ENCODE measurements around the gene KRTAP17-1. TPM values are rescaled to one million over a fixed set of nuclear protein-coding genes. Genes with fewer than 3 reads are reported as not detected.
A peak's percentile ranks its signal among the peaks of the same experiment; 100 is the strongest.

Gene KRTAP17-1
- total and polyA plus RNA-seq, 7 experiments from 2014 or later = not detected

DNA sequence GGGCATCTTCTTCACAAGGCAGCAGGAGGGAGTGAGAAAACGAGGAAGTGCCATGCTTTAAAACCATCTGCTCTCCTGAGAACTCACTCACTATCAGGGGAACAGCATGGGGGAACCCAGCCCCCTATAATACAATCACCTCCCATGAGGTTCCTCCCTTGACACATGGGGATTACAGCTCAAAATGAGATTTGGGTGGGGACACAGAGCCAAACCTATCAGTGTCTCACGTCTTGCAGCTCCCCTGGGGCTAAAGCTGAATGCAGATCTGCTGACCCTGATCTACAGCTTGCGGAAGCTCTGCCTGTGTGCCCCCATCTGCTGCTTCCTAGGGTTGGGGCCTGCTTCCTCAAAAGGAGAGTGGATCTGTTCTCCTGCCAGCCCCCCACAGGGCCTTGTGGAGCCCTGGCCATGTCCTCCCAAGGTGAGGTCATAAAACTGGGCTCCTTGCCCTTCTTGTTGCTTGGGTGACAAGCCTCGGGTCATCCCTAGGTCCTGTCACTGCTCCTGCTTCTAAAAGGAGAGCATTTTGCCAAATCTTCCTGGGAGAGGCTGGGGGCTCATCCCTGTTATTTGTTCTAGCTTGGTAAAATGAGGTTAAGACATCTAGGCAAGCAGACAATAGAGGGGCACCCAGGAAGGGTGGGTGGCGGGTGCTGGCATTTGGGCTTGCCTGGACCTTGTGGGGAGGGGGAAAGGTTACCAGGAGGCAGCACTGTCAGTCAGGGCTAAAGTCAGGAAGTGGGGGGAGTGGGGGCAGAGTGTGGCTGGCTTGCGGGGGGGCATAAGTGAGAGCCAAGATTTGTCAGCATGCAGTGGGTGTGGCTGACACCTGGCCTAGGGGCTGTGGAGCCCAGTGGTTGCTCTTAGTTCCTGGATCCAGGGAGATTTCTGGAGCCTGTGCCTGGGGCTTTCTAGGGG, 19.1 kb upstream of the KRTAP17-1 start:
- ChIA-PET POLR2A (interaction anchor here (0.6 to 0.7 kb wide), 2 partner anchors 13 to 55 kb away, joined by 3 to 4 read pairs; no protein-coding TSS in a partner anchor), CTCF (interaction anchor here (1.2 to 1.8 kb wide), 2 partner anchors 12 to 16 kb away, joined by 3 to 5 read pairs; partner anchors contain the start of gene KRT33A)
- Mint-ChIP-seq H3K9me3 (no peaks in the 10 kb centered on the region), H3K36me3 (no peaks in the 10 kb centered on the region), H3K4me3 (peak overlapping the region in 5 of 10 donors; percentile 16 to 69 (median 50)), H3K27me3 (peaks cover 0 to 7% (median 0%) of the 10 kb centered on the region in 5 donors), H3K27ac (peak overlapping the region in 8 of 9 donors; percentile 38 to 93 (median 73)), H3K4me1 (peaks cover 25 to 76% (median 58%) of the 10 kb centered on the region in 7 donors)
- Histone ChIP-seq H3K36me3 (ENCODE audit: control insufficient read depth in 2 of 3, insufficient read depth in 3 of 3, low read length in 3 of 3) (no peaks in the 10 kb centered on the region), H3K4me3 (ENCODE audit: low read length) (no peak overlapping the region), H3K27ac (ENCODE audit: low read depth, low read length) (no peak overlapping the region), H3K27me3 (ENCODE audit: control insufficient read depth in 2 of 2, insufficient read depth in 2 of 2, low read length in 2 of 2) (no peaks in the 10 kb centered on the region), H3K9me3 (ENCODE audit: control insufficient read depth in 2 of 3, low read length in 3 of 3) (no peaks in the 10 kb centered on the region), H3K4me1 (ENCODE audit: control insufficient read depth in 2 of 2, insufficient read depth in 2 of 2, low read length in 2 of 2) (peaks cover 45 to 57% of the 10 kb centered on the region in 2 donors)
- intact Hi-C loops (cut with micrococcal nuclease) = no loop called here
- no peak for ATAC-seq
- no peak for DNase-seq

GRCh38 chr17:41333836-41334235, 18.3 kb upstream of the KRTAP17-1 start:
- DNase-seq (no peak), ATAC-seq (no peak)
- peak overlapping the region in 6 of 9 donors; percentile 9 to 62 (median 44) for H3K27ac Mint-ChIP-seq
- Histone ChIP-seq H3K4me3 (ENCODE audit: low read length) (no peak overlapping the region), H3K27ac (ENCODE audit: low read depth, low read length) (no peak overlapping the region), H3K27me3 (ENCODE audit: control insufficient read depth in 2 of 2, insufficient read depth in 2 of 2, low read length in 2 of 2) (no peaks in the 10 kb centered on the region), H3K36me3 (ENCODE audit: control insufficient read depth in 2 of 3, insufficient read depth in 3 of 3, low read length in 3 of 3) (no peaks in the 10 kb centered on the region), H3K4me1 (ENCODE audit: control insufficient read depth in 2 of 2, insufficient read depth in 2 of 2, low read length in 2 of 2) (peaks cover 38 to 51% of the 10 kb centered on the region in 2 donors), H3K9me3 (ENCODE audit: control insufficient read depth in 2 of 3, low read length in 3 of 3) (no peaks in the 10 kb centered on the region)
- no peaks in the 10 kb centered on the region for H3K36me3 Mint-ChIP-seq
- ChIA-PET CTCF (interaction anchor here (1.2 to 1.8 kb wide), 2 partner anchors 11 to 17 kb away, joined by 3 to 5 read pairs; partner anchors contain the start of gene KRT33A), POLR2A (interaction anchor here (0.7 kb wide), 1 partner anchor 12 kb away, joined by 3 read pairs; no protein-coding TSS in a partner anchor)
- intact Hi-C loops (cut with micrococcal nuclease) = no loop called here
- peak overlapping the region in 5 of 10 donors; percentile 3 to 69 (median 46) for H3K4me3 Mint-ChIP-seq
- H3K9me3 Mint-ChIP-seq = no peaks in the 10 kb centered on the region
- peaks cover 0 to 7% (median 0%) of the 10 kb centered on the region in 5 donors for H3K27me3 Mint-ChIP-seq
- peaks cover 16 to 72% (median 51%) of the 10 kb centered on the region in 7 donors for H3K4me1 Mint-ChIP-seq

GRCh38 chr17:41333098-41333497, 17.6 kb upstream of the KRTAP17-1 start:
- no peak overlapping the region for H3K4me3 Mint-ChIP-seq
- CTCF ChIA-PET = interaction anchor here (1.8 to 2.2 kb wide), 2 partner anchors 10 to 11 kb away, joined by 5 to 12 read pairs; no protein-coding TSS in a partner anchor

GRCh38 chr17:41332239-41332638, 16.7 kb upstream of the KRTAP17-1 start:
- intact Hi-C loops (cut with micrococcal nuclease) = no loop called here
- H3K36me3 ChIP-seq (ENCODE audit: control insufficient read depth in 2 of 3, insufficient read depth in 3 of 3, low read length in 3 of 3) = no peaks in the 10 kb centered on the region
- no peaks in the 10 kb centered on the region for H3K27me3 ChIP-seq (ENCODE audit: control insufficient read depth in 2 of 2, insufficient read depth in 2 of 2, low read length in 2 of 2)
- Mint-ChIP-seq H3K27me3 (peaks cover 0 to 7% (median 0%) of the 10 kb centered on the region in 5 donors), H3K4me1 (peaks cover 7 to 64% (median 45%) of the 10 kb centered on the region in 7 donors), H3K9me3 (no peaks in the 10 kb centered on the region), H3K4me3 (no peak overlapping the region), H3K36me3 (no peaks in the 10 kb centered on the region), H3K27ac (peak overlapping the region in 1 of 9 donors; percentile 14)
- POLR2A ChIA-PET = interaction anchor here (1.6 kb wide), 1 partner anchor 16 kb away, joined by 4 read pairs; no protein-coding TSS in a partner anchor
- ATAC-seq (no peak), DNase-seq (no peak)
- no peaks in the 10 kb centered on the region for H3K9me3 ChIP-seq (ENCODE audit: control insufficient read depth in 2 of 3, low read length in 3 of 3)
- CTCF ChIA-PET = interaction anchor here (1.4 to 2.2 kb wide), 2 partner anchors 10 to 23 kb away, joined by 3 to 12 read pairs; partner anchors contain the start of gene KRTAP16-1
- H3K27ac ChIP-seq (ENCODE audit: low read depth, low read length) = no peak overlapping the region
- no peak overlapping the region for H3K4me3 ChIP-seq (ENCODE audit: low read length)
- peaks cover 31 to 42% of the 10 kb centered on the region in 2 donors for H3K4me1 ChIP-seq (ENCODE audit: control insufficient read depth in 2 of 2, insufficient read depth in 2 of 2, low read length in 2 of 2)

More at GRCh38 chr17:41333098-41333497, 17.6 kb upstream of the KRTAP17-1 start:
- intact Hi-C loops (cut with micrococcal nuclease) = no loop called here
- H3K4me1 Mint-ChIP-seq = peaks cover 10 to 69% (median 49%) of the 10 kb centered on the region in 7 donors
- Histone ChIP-seq H3K9me3 (ENCODE audit: control insufficient read depth in 2 of 3, low read length in 3 of 3) (no peaks in the 10 kb centered on the region), H3K4me3 (ENCODE audit: low read length) (no peak overlapping the region), H3K27me3 (ENCODE audit: control insufficient read depth in 2 of 2, insufficient read depth in 2 of 2, low read length in 2 of 2) (no peaks in the 10 kb centered on the region), H3K27ac (ENCODE audit: low read depth, low read length) (no peak overlapping the region), H3K4me1 (ENCODE audit: control insufficient read depth in 2 of 2, insufficient read depth in 2 of 2, low read length in 2 of 2) (peaks cover 31 to 44% of the 10 kb centered on the region in 2 donors), H3K36me3 (ENCODE audit: control insufficient read depth in 2 of 3, insufficient read depth in 3 of 3, low read length in 3 of 3) (no peaks in the 10 kb centered on the region)
- H3K9me3 Mint-ChIP-seq = no peaks in the 10 kb centered on the region
- POLR2A ChIA-PET = interaction anchor here (1.6 kb wide), 1 partner anchor 15 kb away, joined by 4 read pairs; no protein-coding TSS in a partner anchor
- peak overlapping the region in 6 of 9 donors; percentile 43 to 85 (median 66) for H3K27ac Mint-ChIP-seq
- peaks cover 0 to 7% (median 0%) of the 10 kb centered on the region in 5 donors for H3K27me3 Mint-ChIP-seq
- H3K36me3 Mint-ChIP-seq = no peaks in the 10 kb centered on the region
- DNase-seq (no peak), ATAC-seq (no peak)

DNA sequence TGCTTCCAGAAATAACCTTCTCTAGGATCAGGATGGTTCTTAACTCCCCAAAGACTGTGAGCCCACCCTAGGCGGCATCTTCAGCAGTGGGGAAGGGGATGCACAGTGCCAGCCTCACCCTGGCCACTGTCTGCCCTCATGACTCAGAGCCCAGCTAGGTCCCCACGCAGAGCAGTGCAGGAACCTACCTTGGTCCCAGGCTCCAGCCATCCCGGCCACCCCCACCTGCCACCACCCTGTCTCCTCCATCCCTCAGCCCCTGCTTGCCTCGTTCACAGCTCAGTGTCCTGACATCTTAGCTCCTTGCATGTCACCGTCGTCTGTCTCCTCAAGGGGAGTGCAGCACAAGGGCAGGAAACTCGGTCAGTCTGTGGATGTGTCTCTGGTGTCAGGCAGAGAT, 16.1 kb upstream of the KRTAP17-1 start:
- Mint-ChIP-seq H3K27ac (no peak overlapping the region), H3K27me3 (peaks cover 0 to 7% (median 0%) of the 10 kb centered on the region in 5 donors), H3K9me3 (no peaks in the 10 kb centered on the region), H3K4me1 (peaks cover 12 to 64% (median 52%) of the 10 kb centered on the region in 7 donors), H3K4me3 (no peak overlapping the region), H3K36me3 (no peaks in the 10 kb centered on the region)
- Histone ChIP-seq H3K27me3 (ENCODE audit: control insufficient read depth in 2 of 2, insufficient read depth in 2 of 2, low read length in 2 of 2) (no peaks in the 10 kb centered on the region), H3K4me1 (ENCODE audit: control insufficient read depth in 2 of 2, insufficient read depth in 2 of 2, low read length in 2 of 2) (peaks cover 32 to 44% of the 10 kb centered on the region in 2 donors), H3K4me3 (ENCODE audit: low read length) (no peak overlapping the region), H3K36me3 (ENCODE audit: control insufficient read depth in 2 of 3, insufficient read depth in 3 of 3, low read length in 3 of 3) (no peaks in the 10 kb centered on the region), H3K27ac (ENCODE audit: low read depth, low read length) (no peak overlapping the region), H3K9me3 (ENCODE audit: control insufficient read depth in 2 of 3, low read length in 3 of 3) (no peaks in the 10 kb centered on the region)
- ChIA-PET CTCF (interaction anchor here (1.4 to 2.2 kb wide), 2 partner anchors 10 to 23 kb away, joined by 3 to 12 read pairs; partner anchors contain the start of gene KRTAP16-1), POLR2A (interaction anchor here (1.6 kb wide), 1 partner anchor 17 kb away, joined by 4 read pairs; no protein-coding TSS in a partner anchor)
- DNase-seq (no peak), ATAC-seq (no peak)
- intact Hi-C loops (cut with micrococcal nuclease) = no loop called here

- Mint-ChIP-seq H3K36me3 (no peaks in the 10 kb centered on the region), H3K4me1 (peaks cover 6 to 53% (median 42%) of the 10 kb centered on the region in 7 donors), H3K27me3 (no peaks in the 10 kb centered on the region), H3K9me3 (no peaks in the 10 kb centered on the region), H3K4me3 (no peak overlapping the region), H3K27ac (peak overlapping the region in 1 of 9 donors; percentile 29)
- ATAC-seq (no peak), DNase-seq (no peak)
- Histone ChIP-seq H3K27ac (ENCODE audit: low read depth, low read length) (no peak overlapping the region), H3K4me3 (ENCODE audit: low read length) (no peak overlapping the region), H3K4me1 (ENCODE audit: control insufficient read depth in 2 of 2, insufficient read depth in 2 of 2, low read length in 2 of 2) (peaks cover 27 to 32% of the 10 kb centered on the region in 2 donors), H3K36me3 (ENCODE audit: control insufficient read depth in 2 of 3, insufficient read depth in 3 of 3, low read length in 3 of 3) (no peaks in the 10 kb centered on the region), H3K27me3 (ENCODE audit: control insufficient read depth in 2 of 2, insufficient read depth in 2 of 2, low read length in 2 of 2) (no peaks in the 10 kb centered on the region), H3K9me3 (ENCODE audit: control insufficient read depth in 2 of 3, low read length in 3 of 3) (no peaks in the 10 kb centered on the region)
- POLR2A ChIA-PET = interaction anchor here (0.6 kb wide), 2 partner anchors 16 to 107 kb away, joined by 3 read pairs; no protein-coding TSS in a partner anchor
- CTCF ChIA-PET = no interaction called here
- intact Hi-C loops (cut with micrococcal nuclease) = no loop called here
Observed at GRCh38 chr17:41329279-41329948, 13.9 kb upstream of the KRTAP17-1 start.
